ENCODE measurements around the gene IFNG-AS1.

The IFNG-AS1 gene

DNA sequence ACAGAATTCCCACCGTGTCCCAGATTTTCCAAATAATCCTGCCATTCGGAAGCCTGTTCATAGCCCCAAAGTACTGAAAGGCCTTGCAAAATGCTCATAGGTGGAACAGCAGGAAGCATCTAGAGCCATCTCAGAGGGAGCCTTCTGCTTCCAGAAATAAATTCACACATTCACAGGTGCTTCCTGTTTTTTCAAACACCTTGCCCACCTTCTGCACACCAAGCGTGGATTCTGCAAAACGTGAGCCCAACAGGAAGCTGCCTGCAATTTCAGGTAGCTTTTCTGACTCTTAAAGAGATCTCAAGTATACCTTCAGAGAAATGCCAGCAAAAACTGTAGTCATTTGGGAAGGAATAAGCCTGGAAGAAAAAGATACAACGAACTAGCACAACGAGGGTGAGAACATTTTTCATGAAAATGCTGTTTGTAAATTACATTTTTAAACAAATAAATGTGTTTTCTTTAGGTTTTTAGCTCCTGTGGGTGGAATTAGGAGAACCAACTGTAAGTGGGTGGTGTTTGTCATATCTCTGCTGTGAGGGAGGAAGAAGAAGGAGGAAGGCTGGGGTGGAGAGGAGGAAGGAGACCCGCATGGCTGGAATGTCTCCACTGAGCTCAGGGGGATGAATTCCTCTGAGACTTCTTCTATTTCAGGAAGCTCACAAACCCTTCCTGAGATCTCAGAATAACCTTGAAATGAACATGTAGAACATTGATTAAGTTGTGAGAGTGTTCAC is at the start of gene IFNG-AS1:
Gene IFNG-AS1 (plus strand): TSS at position 264 of the 737 bp plus-strand sequence.
- Histone ChIP-seq H3K9me3 (ENCODE audit: control insufficient read depth in 2 of 2, low read length in 2 of 2) (no peaks in the 10 kb centered on the region), H3K4me3 (ENCODE audit: low read length in 2 of 2) (no peak within 1 kb of the TSS), H3K4me1 (ENCODE audit: control insufficient read depth, insufficient read depth, low read length) (peaks cover 2% of the 10 kb centered on the region), H3K27me3 (ENCODE audit: control insufficient read depth in 1 of 2, insufficient read depth in 2 of 2, low read length in 2 of 2) (no peaks in the 10 kb centered on the region), H3K9ac (ENCODE audit: low read length in 2 of 2) (no peak within 1 kb of the TSS), H3K36me3 (ENCODE audit: control insufficient read depth in 2 of 2, insufficient read depth in 2 of 2, low read length in 2 of 2) (no peaks in the 10 kb centered on the region), H3K27ac (ENCODE audit: low read length) (no peak within 1 kb of the TSS)

DNA sequence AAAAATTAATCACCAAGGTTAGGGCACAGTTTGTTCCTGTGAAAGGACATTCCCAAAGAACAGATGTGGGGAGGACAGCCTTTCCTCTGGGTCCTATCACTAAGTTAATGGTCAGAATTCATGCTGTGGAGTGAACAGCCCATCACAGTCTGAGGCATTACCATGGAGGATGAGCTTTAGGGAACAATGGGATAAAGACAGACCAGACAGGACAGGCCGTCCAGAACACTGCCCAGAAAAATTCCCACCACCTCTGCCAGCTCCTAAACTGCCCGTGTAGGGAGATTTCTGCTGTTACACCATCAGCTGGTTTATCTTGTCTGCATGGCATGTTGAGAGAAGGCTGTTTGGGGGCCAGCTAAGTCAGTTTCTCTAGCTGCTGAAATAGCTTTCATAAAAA is 49.6 kb upstream of the IFNG-AS1 start:
- Histone ChIP-seq H3K9me3 (ENCODE audit: control insufficient read depth in 2 of 2, low read length in 2 of 2) (no peaks in the 10 kb centered on the region), H3K4me3 (ENCODE audit: low read length in 2 of 2) (no peak overlapping the region), H3K27ac (ENCODE audit: low read length) (no peak overlapping the region), H3K27me3 (ENCODE audit: control insufficient read depth in 1 of 2, insufficient read depth in 2 of 2, low read length in 2 of 2) (no peaks in the 10 kb centered on the region), H3K9ac (ENCODE audit: low read length in 2 of 2) (no peak overlapping the region), H3K36me3 (ENCODE audit: control insufficient read depth in 2 of 2, insufficient read depth in 2 of 2, low read length in 2 of 2) (no peaks in the 10 kb centered on the region), H3K4me1 (ENCODE audit: control insufficient read depth, insufficient read depth, low read length) (peaks cover 4% of the 10 kb centered on the region)

DNA sequence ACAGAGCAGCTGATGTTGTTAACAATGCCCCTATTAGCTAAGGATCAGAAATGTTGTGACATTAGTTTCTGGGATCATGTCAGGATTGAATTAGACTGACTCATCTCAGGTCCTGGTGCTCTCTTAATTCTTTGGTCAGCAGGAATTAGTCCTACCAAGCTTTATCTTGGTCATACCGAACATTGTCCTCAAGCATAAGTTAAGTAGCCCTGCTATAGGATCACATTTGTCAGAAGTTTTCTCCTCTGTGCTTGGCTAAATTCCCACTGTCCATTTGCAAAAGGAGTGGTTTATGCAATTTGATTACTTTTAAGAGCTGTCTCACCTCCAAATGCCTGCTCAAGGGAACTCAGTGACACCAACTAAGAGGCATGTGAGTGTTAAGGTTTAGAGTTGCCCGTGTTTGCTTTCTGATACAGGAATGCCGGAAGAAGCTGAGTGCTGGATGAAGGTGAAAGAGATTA is 48.4 kb upstream of the IFNG-AS1 start:
- peaks cover 4% of the 10 kb centered on the region for H3K4me1 ChIP-seq (ENCODE audit: control insufficient read depth, insufficient read depth, low read length)
- H3K27me3 ChIP-seq (ENCODE audit: control insufficient read depth in 1 of 2, insufficient read depth in 2 of 2, low read length in 2 of 2) = no peaks in the 10 kb centered on the region
- H3K36me3 ChIP-seq (ENCODE audit: control insufficient read depth in 2 of 2, insufficient read depth in 2 of 2, low read length in 2 of 2) = no peaks in the 10 kb centered on the region
- no peak overlapping the region for H3K27ac ChIP-seq (ENCODE audit: low read length)
- no peaks in the 10 kb centered on the region for H3K9me3 ChIP-seq (ENCODE audit: control insufficient read depth in 2 of 2, low read length in 2 of 2)
- H3K4me3 ChIP-seq (ENCODE audit: low read length in 2 of 2) = no peak overlapping the region
- H3K9ac ChIP-seq (ENCODE audit: low read length in 2 of 2) = no peak overlapping the region

DNA sequence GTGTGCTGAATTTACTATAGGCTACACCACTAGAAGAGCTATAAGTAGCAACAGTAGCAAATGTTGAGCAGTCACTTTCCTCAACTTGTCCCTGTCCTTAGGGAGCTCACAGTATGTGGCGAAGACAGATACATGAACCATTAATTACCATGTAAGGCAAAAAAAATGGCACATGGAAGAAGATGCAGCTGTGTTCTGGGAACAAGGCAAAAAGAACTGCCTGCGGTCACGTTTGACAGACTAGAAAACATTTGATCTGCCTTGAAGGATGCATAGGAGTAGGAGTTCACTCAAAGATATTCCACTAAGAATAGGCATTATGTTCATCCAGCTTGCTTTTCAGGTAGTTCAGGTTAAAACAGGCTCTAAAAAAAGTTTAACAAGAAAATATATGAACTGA is 46.5 kb upstream of the IFNG-AS1 start:
- Histone ChIP-seq H3K4me1 (ENCODE audit: control insufficient read depth, insufficient read depth, low read length) (peaks cover 4% of the 10 kb centered on the region), H3K9me3 (ENCODE audit: control insufficient read depth in 2 of 2, low read length in 2 of 2) (no peaks in the 10 kb centered on the region), H3K27ac (ENCODE audit: low read length) (no peak overlapping the region), H3K9ac (ENCODE audit: low read length in 2 of 2) (no peak overlapping the region), H3K36me3 (ENCODE audit: control insufficient read depth in 2 of 2, insufficient read depth in 2 of 2, low read length in 2 of 2) (no peaks in the 10 kb centered on the region), H3K27me3 (ENCODE audit: control insufficient read depth in 1 of 2, insufficient read depth in 2 of 2, low read length in 2 of 2) (no peaks in the 10 kb centered on the region), H3K4me3 (ENCODE audit: low read length in 2 of 2) (no peak overlapping the region)

DNA sequence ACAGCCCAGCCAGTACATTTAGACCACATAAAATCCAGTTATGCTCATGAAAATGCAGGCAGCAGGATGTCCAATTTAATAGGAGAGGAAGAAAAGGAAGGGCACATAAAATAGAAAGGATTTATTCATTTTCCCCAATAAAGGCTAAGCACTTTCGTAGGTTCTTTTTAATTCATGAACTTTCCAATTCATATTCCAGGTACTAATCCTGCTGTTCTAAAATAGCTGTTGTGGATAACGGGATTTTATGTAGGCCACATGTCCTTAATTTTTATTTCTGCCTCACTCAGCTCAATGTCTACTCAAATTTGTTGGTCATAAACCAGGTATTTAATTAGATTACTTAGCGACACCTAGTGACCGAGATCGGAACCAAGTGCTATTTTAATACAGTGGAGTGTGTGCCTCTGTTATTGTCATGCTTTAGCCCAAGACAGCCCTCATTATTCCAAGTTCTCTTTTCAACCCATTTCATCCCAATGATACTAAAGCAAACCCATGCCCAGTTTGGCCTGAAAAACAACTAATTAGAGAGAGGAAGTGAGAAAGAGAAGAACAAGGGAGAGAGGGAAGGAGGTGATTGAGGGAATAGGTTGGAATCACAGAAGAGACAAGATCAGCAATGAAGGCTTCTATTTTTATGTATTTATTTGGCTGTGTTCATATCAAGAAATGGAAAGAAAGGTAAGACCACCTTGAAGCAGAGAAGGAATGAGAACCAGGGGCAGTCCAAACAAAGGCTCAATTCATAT is 45.9 kb upstream of the IFNG-AS1 start:
- no peak overlapping the region for H3K27ac ChIP-seq (ENCODE audit: low read length)
- no peak overlapping the region for H3K9ac ChIP-seq (ENCODE audit: low read length in 2 of 2)
- no peak overlapping the region for H3K4me3 ChIP-seq (ENCODE audit: low read length in 2 of 2)
- no peaks in the 10 kb centered on the region for H3K27me3 ChIP-seq (ENCODE audit: control insufficient read depth in 1 of 2, insufficient read depth in 2 of 2, low read length in 2 of 2)
- H3K9me3 ChIP-seq (ENCODE audit: control insufficient read depth in 2 of 2, low read length in 2 of 2) = no peaks in the 10 kb centered on the region
- no peaks in the 10 kb centered on the region for H3K36me3 ChIP-seq (ENCODE audit: control insufficient read depth in 2 of 2, insufficient read depth in 2 of 2, low read length in 2 of 2)
- H3K4me1 ChIP-seq (ENCODE audit: control insufficient read depth, insufficient read depth, low read length) = peaks cover 4% of the 10 kb centered on the region

DNA sequence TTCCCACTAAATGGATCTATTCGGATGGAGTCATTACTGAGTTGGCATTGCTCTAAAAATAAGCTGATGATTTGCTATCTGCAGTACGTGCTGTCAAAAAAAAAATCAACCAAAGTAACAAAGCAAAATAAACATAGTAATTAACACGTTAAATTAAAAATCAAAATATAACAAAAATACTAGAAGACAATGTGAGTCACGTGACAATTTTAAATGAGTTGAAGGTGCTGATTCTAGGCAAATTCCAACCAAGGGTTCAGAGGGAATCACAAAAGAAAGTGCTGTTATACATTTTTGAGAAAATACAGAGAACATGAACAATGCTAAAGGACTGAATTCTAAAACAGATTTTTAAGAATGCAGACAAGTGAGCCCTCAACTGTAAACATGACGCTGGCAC is 45.2 kb upstream of the IFNG-AS1 start:
- Histone ChIP-seq H3K4me3 (ENCODE audit: low read length in 2 of 2) (no peak overlapping the region), H3K9me3 (ENCODE audit: control insufficient read depth in 2 of 2, low read length in 2 of 2) (no peaks in the 10 kb centered on the region), H3K27ac (ENCODE audit: low read length) (no peak overlapping the region), H3K27me3 (ENCODE audit: control insufficient read depth in 1 of 2, insufficient read depth in 2 of 2, low read length in 2 of 2) (no peaks in the 10 kb centered on the region), H3K9ac (ENCODE audit: low read length in 2 of 2) (no peak overlapping the region), H3K36me3 (ENCODE audit: control insufficient read depth in 2 of 2, insufficient read depth in 2 of 2, low read length in 2 of 2) (no peaks in the 10 kb centered on the region), H3K4me1 (ENCODE audit: control insufficient read depth, insufficient read depth, low read length) (peaks cover 4% of the 10 kb centered on the region)

DNA sequence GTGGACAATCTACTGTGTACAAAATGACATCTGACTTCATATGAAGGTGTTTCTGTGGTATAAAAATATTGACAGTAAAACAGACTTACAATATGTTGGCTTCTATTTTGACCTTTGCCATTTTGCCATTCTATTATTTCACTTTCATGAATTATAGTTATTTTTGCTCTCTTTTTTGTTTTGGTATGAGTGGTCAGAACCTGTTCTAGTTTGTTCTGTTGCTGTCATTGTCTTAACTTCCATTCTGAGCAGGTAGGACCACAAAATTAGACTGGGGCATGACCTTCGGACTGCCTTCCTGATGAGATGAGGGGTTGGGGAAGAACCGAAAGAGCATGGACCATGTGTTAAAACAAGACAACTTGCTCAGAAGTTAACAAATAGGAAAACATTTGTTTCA is 36.5 kb upstream of the IFNG-AS1 start:
- Histone ChIP-seq H3K4me3 (ENCODE audit: low read length in 2 of 2) (no peak overlapping the region), H3K27ac (ENCODE audit: low read length) (no peak overlapping the region), H3K36me3 (ENCODE audit: control insufficient read depth in 2 of 2, insufficient read depth in 2 of 2, low read length in 2 of 2) (no peaks in the 10 kb centered on the region), H3K9me3 (ENCODE audit: control insufficient read depth in 2 of 2, low read length in 2 of 2) (no peaks in the 10 kb centered on the region), H3K4me1 (ENCODE audit: control insufficient read depth, insufficient read depth, low read length) (no peaks in the 10 kb centered on the region), H3K27me3 (ENCODE audit: control insufficient read depth in 1 of 2, insufficient read depth in 2 of 2, low read length in 2 of 2) (no peaks in the 10 kb centered on the region), H3K9ac (ENCODE audit: low read length in 2 of 2) (no peak overlapping the region)

DNA sequence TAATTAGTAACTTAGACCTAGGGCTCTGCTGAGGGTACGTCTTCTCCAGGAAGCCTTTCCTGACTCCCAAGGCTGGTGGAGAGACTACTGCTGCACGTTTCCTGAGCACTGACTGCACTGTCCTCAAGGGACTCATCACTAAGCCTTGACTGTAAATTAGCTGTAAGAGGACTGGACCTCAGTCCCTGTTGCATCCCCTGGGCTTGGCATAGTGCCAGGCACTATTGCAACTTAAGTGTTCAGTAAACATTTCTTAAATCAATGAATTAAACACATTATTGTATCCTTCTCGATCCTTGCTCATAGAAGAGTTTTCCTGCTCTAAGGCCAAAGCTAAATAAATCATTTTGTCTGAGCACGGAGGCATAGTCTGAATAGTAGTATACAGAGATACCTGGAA is 31.9 kb upstream of the IFNG-AS1 start:
- H3K9me3 ChIP-seq (ENCODE audit: control insufficient read depth in 2 of 2, low read length in 2 of 2) = no peaks in the 10 kb centered on the region
- H3K4me1 ChIP-seq (ENCODE audit: control insufficient read depth, insufficient read depth, low read length) = no peaks in the 10 kb centered on the region
- H3K27ac ChIP-seq (ENCODE audit: low read length) = no peak overlapping the region
- no peaks in the 10 kb centered on the region for H3K36me3 ChIP-seq (ENCODE audit: control insufficient read depth in 2 of 2, insufficient read depth in 2 of 2, low read length in 2 of 2)
- H3K27me3 ChIP-seq (ENCODE audit: control insufficient read depth in 1 of 2, insufficient read depth in 2 of 2, low read length in 2 of 2) = no peaks in the 10 kb centered on the region
- H3K9ac ChIP-seq (ENCODE audit: low read length in 2 of 2) = no peak overlapping the region
- no peak overlapping the region for H3K4me3 ChIP-seq (ENCODE audit: low read length in 2 of 2)

DNA sequence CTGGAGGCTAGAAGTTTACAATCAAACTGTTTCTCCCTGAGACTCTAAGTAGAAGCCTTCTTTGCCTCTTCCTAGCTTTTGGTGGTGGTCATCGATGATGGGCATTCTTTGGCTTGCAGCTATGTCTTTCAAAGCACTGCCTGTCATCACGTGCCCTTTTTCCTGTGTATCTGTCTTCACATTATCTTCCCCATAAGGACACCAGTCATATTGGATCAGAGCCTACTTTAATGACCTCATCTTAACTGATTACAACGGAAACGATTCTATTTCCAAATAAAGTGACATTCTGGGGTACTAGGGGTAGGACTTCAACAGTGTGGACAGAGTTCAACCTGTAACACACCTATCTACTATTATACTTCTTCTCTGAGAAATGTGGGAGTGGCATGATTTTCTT is 31.1 kb upstream of the IFNG-AS1 start:
- Histone ChIP-seq H3K9me3 (ENCODE audit: control insufficient read depth in 2 of 2, low read length in 2 of 2) (no peaks in the 10 kb centered on the region), H3K36me3 (ENCODE audit: control insufficient read depth in 2 of 2, insufficient read depth in 2 of 2, low read length in 2 of 2) (no peaks in the 10 kb centered on the region), H3K27ac (ENCODE audit: low read length) (no peak overlapping the region), H3K4me3 (ENCODE audit: low read length in 2 of 2) (no peak overlapping the region), H3K4me1 (ENCODE audit: control insufficient read depth, insufficient read depth, low read length) (no peaks in the 10 kb centered on the region), H3K9ac (ENCODE audit: low read length in 2 of 2) (no peak overlapping the region), H3K27me3 (ENCODE audit: control insufficient read depth in 1 of 2, insufficient read depth in 2 of 2, low read length in 2 of 2) (no peaks in the 10 kb centered on the region)

DNA sequence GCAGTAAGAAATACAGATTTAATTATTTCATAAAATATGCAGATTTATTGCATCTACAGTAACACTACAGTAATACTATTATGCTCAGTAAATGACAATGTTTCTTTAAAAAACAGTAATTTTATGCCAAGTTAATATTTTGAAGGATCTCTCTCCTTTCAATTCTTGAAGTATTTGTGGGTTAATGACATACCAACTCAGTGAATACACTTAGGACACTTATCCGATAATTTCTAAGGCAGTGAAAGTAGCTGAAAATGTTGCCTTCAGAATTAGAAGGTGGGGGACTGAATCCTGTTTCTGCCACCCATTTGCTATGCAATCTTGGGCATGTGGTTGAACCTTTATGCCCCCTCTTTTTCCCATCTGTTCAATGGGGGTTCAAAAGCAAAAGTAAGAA is 24.8 kb upstream of the IFNG-AS1 start:
- Histone ChIP-seq H3K27me3 (ENCODE audit: control insufficient read depth in 1 of 2, insufficient read depth in 2 of 2, low read length in 2 of 2) (no peaks in the 10 kb centered on the region), H3K9ac (ENCODE audit: low read length in 2 of 2) (no peak overlapping the region), H3K4me1 (ENCODE audit: control insufficient read depth, insufficient read depth, low read length) (no peaks in the 10 kb centered on the region), H3K27ac (ENCODE audit: low read length) (no peak overlapping the region), H3K4me3 (ENCODE audit: low read length in 2 of 2) (no peak overlapping the region), H3K36me3 (ENCODE audit: control insufficient read depth in 2 of 2, insufficient read depth in 2 of 2, low read length in 2 of 2) (no peaks in the 10 kb centered on the region), H3K9me3 (ENCODE audit: control insufficient read depth in 2 of 2, low read length in 2 of 2) (no peaks in the 10 kb centered on the region)

DNA sequence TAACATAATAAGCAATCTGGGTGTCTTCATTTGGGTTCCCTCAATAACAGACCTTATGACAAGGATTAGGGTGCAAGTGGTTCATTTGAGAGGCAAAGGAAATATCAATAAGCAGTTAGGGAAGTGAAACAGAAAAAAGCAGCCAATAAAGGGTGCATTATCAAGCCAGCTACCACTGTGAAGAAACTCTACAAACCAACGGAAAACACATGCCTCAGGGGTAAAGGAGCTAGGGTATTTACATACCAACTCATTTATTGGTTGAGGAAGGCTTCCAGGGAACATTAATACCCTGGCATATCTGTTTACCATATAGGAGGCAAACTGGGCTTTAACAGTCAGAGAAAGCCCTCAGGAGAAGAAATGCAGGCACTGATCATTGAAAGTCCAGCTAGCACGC is 22.7 kb upstream of the IFNG-AS1 start:
- Histone ChIP-seq H3K4me3 (ENCODE audit: low read length in 2 of 2) (no peak overlapping the region), H3K4me1 (ENCODE audit: control insufficient read depth, insufficient read depth, low read length) (no peaks in the 10 kb centered on the region), H3K27me3 (ENCODE audit: control insufficient read depth in 1 of 2, insufficient read depth in 2 of 2, low read length in 2 of 2) (no peaks in the 10 kb centered on the region), H3K9ac (ENCODE audit: low read length in 2 of 2) (no peak overlapping the region), H3K27ac (ENCODE audit: low read length) (no peak overlapping the region), H3K36me3 (ENCODE audit: control insufficient read depth in 2 of 2, insufficient read depth in 2 of 2, low read length in 2 of 2) (no peaks in the 10 kb centered on the region), H3K9me3 (ENCODE audit: control insufficient read depth in 2 of 2, low read length in 2 of 2) (no peaks in the 10 kb centered on the region)
